Ascending aorta (tissue), 2 donors: Measurements from ENCODE around the gene PPP1R3C. TPM values are rescaled to one million over a fixed set of nuclear protein-coding genes. Genes with fewer than 3 reads are reported as not detected.

ENCODE experiments used
- DNase-seq, 2 donors: peaks; one replicate each; pipeline ENCODE4 v3.0.0-alpha.2; 2019; ENCODE audit warnings: low spot score in 2 of 2
- H3K27ac ChIP-seq, 2 donors: fragments of 200-600 bp; sonication (generic); one replicate each; pipeline ENCODE4 v1.5.1; 2016 to 2017; ENCODE audit warnings: mild to moderate bottlenecking in 1 of 2
- H3K27me3 ChIP-seq: fragments of 200-600 bp; sonication (generic); one replicate; pipeline ENCODE4 v1.5.1; 2017
- H3K36me3 ChIP-seq, 2 donors: fragments of 200-600 bp; sonication (generic); one replicate each; pipeline ENCODE4 v1.5.1; 2016
- H3K4me1 ChIP-seq, 2 donors: fragments of 200-600 bp; sonication (generic); one replicate each; pipeline ENCODE4 v1.5.1; 2016 to 2017; ENCODE audit warnings: mild to moderate bottlenecking in 1 of 2
- H3K4me3 ChIP-seq, 2 donors: fragments of 200-600 bp; sonication (generic); one replicate each; pipeline ENCODE4 v1.5.1; 2016 to 2017; ENCODE audit warnings: mild to moderate bottlenecking in 1 of 2
- H3K9me3 ChIP-seq, 2 donors: fragments of 200-600 bp; sonication (generic); one replicate each; pipeline ENCODE4 v1.5.1; 2016
- CTCF ChIP-seq, 3 experiments: fragments of 200-600 bp in 2 of 3; fragments of 450-650 bp in 1 of 3; sonication (generic) in 2 of 3; IDR thresholded peaks; one replicate each; pipeline ENCODE4 v1.5.1; 2016 to 2019; ENCODE audit warnings: antibody characterized with exemption in 3 of 3, mild to moderate bottlenecking in 1 of 3, moderate library complexity in 1 of 3
- intact Hi-C: fragments of 100-400 bp; cut with DNase I; formaldehyde crosslinking; loops from one replicate; pipeline ENCODE4 v1.15.1; 2023
- total RNA-seq: library from RNA; depleted of rRNA; stranded (reverse); fragments of >200 nt; gene quantifications from one replicate; pipeline ENCODE4 v1.1.0, GENCODE V29; 2016

PPP1R3C gene
- total RNA-seq, 1 donor from 2014 or later: 2.0 TPM

GRCh38 chr10:91629715-91630549, 2.9 kb downstream of the PPP1R3C start:
- no peaks in the 10 kb centered on the region for H3K27me3 ChIP-seq
- intact Hi-C loops: loop anchor here (5.0 kb wide), 2 partner anchors 118 to 292 kb away; partner anchors contain the start of gene BTAF1
- H3K4me3 ChIP-seq: peak overlapping the region; percentile 76 to 84
- no peaks in the 10 kb centered on the region for H3K9me3 ChIP-seq
- TF ChIP-seq CTCF (IDR thresholded peaks at IDR 0.05): no peak
- peaks cover 33 to 50% of the 10 kb centered on the region in 2 donors for H3K36me3 ChIP-seq
- H3K4me1 ChIP-seq: peaks cover 2 to 6% of the 10 kb centered on the region in 2 donors
- no peak for DNase-seq
- peak overlapping the region; percentile 76 to 82 for H3K27ac ChIP-seq

- peak overlapping the region; percentile 76 to 84 for H3K4me3 ChIP-seq
- peaks cover 0 to 7% of the 10 kb centered on the region in 2 donors for H3K9me3 ChIP-seq
- H3K4me1 ChIP-seq: peaks cover 2 to 3% of the 10 kb centered on the region in 2 donors
- H3K27ac ChIP-seq: peak overlapping the region; percentile 76 to 82
- peaks cover 40 to 65% of the 10 kb centered on the region in 2 donors for H3K36me3 ChIP-seq
- no peak for DNase-seq
- intact Hi-C loops: no loop called here
- H3K27me3 ChIP-seq: no peaks in the 10 kb centered on the region
- TF ChIP-seq CTCF (IDR thresholded peaks at IDR 0.05): no peak
Measured at GRCh38 chr10:91628383-91628782, 4.5 kb downstream of the PPP1R3C start.

DNA sequence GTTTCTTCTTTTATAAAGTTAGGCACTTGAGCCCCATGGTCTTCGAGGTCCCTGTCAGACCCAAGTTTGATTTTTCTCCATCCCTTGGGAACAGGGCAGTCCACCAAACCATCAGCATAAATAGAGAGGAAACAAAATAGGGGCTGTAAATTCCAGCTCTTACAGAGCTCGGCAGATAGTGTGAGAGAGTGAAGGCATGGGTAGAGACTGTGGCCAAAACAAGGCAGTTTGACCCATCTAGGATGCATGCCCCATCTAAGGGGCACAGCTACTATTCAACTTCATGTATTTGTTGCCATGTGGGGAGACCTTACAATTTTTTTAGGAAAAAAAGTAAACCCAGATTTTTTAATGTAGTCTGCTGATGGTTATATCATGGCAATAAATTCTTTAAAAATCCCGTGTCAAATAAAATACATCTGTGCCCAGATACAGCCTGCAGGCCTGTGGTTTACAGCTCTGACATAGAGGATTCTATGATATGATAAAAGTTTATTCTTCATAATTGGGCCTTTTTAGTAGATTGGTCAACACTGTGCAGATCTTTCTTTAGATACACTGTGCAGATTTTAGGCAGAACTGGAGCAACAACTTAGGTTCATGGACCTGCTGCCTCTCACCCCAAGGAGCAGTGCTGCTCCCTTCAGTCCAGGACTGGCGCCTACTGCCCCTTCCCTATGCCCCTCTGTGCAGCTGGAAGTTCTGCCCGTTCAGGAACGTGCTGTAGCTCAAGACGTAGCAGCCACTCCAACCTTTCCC, 5.3 kb downstream of the PPP1R3C start:
- H3K27ac ChIP-seq: peak overlapping the region; percentile 60 to 76
- no peak for DNase-seq
- H3K4me3 ChIP-seq: peak overlapping the region; percentile 76 to 84
- intact Hi-C loops: no loop called here
- H3K27me3 ChIP-seq: no peaks in the 10 kb centered on the region
- H3K9me3 ChIP-seq: peaks cover 0 to 16% of the 10 kb centered on the region in 2 donors
- peaks cover 2 to 3% of the 10 kb centered on the region in 2 donors for H3K4me1 ChIP-seq
- peak in 1 of 3 experiments; percentile 11 for TF ChIP-seq CTCF (IDR thresholded peaks at IDR 0.05)
- H3K36me3 ChIP-seq: peaks cover 40 to 74% of the 10 kb centered on the region in 2 donors

GRCh38 chr10:91626936-91627335, 5.9 kb downstream of the PPP1R3C start:
- Histone ChIP-seq H3K36me3 (peaks cover 42 to 80% of the 10 kb centered on the region in 2 donors), H3K4me3 (peak overlapping the region in 1 of 2 donors; percentile 84)
- intact Hi-C loops: no loop called here

More at GRCh38 chr10:91626936-91627335, 5.9 kb downstream of the PPP1R3C start:
- no peak for TF ChIP-seq CTCF (IDR thresholded peaks at IDR 0.05)
- Histone ChIP-seq H3K9me3 (peaks cover 4 to 22% of the 10 kb centered on the region in 2 donors), H3K4me1 (peaks cover 2 to 3% of the 10 kb centered on the region in 2 donors), H3K27me3 (no peaks in the 10 kb centered on the region), H3K27ac (peak overlapping the region; percentile 38 to 60)
- DNase-seq: no peak
